Measurements from ENCODE around the gene CROCC2.

Gene CROCC2

GRCh38 chr2:240992572-240993291 is 86.6 kb downstream of the CROCC2 start:
- ChIA-PET CTCF (no interaction called here), POLR2A (ENCODE audit: low non-redundant PET) (no interaction called here)
- DNase-seq (ENCODE audit: low spot score) = no peak
- no peak for TF ChIP-seq CTCF (conservative IDR thresholded peaks at IDR 0.05; ENCODE audit: low read depth)
- peak overlapping the region; percentile 84 for H3K27ac ChIP-seq

- TF ChIP-seq CTCF (conservative IDR thresholded peaks at IDR 0.05; ENCODE audit: low read depth) = no peak
- H3K27ac ChIP-seq = no peak overlapping the region
- ChIA-PET CTCF (interaction anchor here (0.6 kb wide), 1 partner anchor 787 kb away, joined by 3 read pairs; no protein-coding TSS in a partner anchor), POLR2A (ENCODE audit: low non-redundant PET) (no interaction called here)
- DNase-seq (ENCODE audit: low spot score) = no peak
These were observed 87.5 kb downstream of the CROCC2 start for GRCh38 chr2:240993446-240994170.

- DNase-seq (ENCODE audit: low spot score) = no peak
- no peak overlapping the region for H3K27ac ChIP-seq
- no peak for TF ChIP-seq CTCF (conservative IDR thresholded peaks at IDR 0.05; ENCODE audit: low read depth)
- ChIA-PET POLR2A (ENCODE audit: low non-redundant PET) (no interaction called here), CTCF (interaction anchor here (0.6 kb wide), 1 partner anchor 787 kb away, joined by 3 read pairs; no protein-coding TSS in a partner anchor)
These were observed 88.2 kb downstream of the CROCC2 start for GRCh38 chr2:240994171-240994896.

GRCh38 chr2:240995041-240996021 is 89.2 kb downstream of the CROCC2 start:
- ChIA-PET POLR2A (ENCODE audit: low non-redundant PET) (no interaction called here), CTCF (no interaction called here)
- no peak overlapping the region for H3K27ac ChIP-seq
- DNase-seq (ENCODE audit: low spot score) = no peak
- TF ChIP-seq CTCF (conservative IDR thresholded peaks at IDR 0.05; ENCODE audit: low read depth) = no peak

- no peak overlapping the region for H3K27ac ChIP-seq
- ChIA-PET CTCF (interaction anchor here (0.5 to 0.6 kb wide), 2 partner anchors 64 to 193 kb away, joined by 3 read pairs; no protein-coding TSS in a partner anchor), POLR2A (ENCODE audit: low non-redundant PET) (no interaction called here)
- DNase-seq (ENCODE audit: low spot score) = no peak
- no peak for TF ChIP-seq CTCF (conservative IDR thresholded peaks at IDR 0.05; ENCODE audit: low read depth)
These were observed 90.2 kb downstream of the CROCC2 start for GRCh38 chr2:240996161-240996833.

Data from RWPE1 (cell line).